Measurements from ENCODE around the gene OR10G6.

DNA sequence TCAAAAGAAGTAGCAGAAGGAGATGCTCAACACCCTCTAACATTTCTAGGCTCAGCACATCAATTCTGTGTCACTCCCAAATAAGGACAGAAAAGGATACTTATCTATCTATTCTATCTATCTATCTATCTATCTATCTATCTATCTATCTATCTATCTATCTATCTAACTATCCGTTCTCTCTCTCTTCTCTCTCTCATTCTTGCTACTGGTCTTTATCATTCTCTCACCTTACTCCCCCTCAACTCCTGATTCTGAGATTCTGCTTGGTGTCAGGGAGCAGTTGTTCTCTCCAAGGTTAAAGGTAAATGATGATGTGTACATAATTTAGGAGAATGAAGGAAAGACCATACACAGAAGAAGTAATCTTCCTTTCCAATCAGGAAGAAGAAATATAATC is at the start of gene OR10G6:
- no peak for TF ChIP-seq POLR2A (IDR thresholded peaks at IDR 0.05)
- TF ChIP-seq, protein P1, sequence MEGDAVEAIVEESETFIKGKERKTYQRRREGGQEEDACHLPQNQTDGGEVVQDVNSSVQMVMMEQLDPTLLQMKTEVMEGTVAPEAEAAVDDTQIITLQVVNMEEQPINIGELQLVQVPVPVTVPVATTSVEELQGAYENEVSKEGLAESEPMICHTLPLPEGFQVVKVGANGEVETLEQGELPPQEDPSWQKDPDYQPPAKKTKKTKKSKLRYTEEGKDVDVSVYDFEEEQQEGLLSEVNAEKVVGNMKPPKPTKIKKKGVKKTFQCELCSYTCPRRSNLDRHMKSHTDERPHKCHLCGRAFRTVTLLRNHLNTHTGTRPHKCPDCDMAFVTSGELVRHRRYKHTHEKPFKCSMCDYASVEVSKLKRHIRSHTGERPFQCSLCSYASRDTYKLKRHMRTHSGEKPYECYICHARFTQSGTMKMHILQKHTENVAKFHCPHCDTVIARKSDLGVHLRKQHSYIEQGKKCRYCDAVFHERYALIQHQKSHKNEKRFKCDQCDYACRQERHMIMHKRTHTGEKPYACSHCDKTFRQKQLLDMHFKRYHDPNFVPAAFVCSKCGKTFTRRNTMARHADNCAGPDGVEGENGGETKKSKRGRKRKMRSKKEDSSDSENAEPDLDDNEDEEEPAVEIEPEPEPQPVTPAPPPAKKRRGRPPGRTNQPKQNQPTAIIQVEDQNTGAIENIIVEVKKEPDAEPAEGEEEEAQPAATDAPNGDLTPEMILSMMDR (IDR thresholded peaks at IDR 0.05) = no peak
- no peak for TF ChIP-seq POLR2AphosphoS5 (IDR thresholded peaks at IDR 0.05; ENCODE audit: insufficient read depth in 1 of 2, low read depth in 1 of 2)

All from vagina (tissue), 2 donors.